HG03066 (cell line): ENCODE data around the gene ITGAX.
"Not testable (repeated sequence)": the region's sequence is repeated elsewhere in the genome, so short reads cannot be mapped to it uniquely, and the experiment has no call there.

Experiments
- ATAC-seq: cut with Tn5 transposase; IDR thresholded peaks from one replicate; pipeline ENCODE4 v1.9.1; 2021; ENCODE audit warnings: low read depth; ENCODE audit not compliant: unreplicated experiment

The ITGAX gene

DNA sequence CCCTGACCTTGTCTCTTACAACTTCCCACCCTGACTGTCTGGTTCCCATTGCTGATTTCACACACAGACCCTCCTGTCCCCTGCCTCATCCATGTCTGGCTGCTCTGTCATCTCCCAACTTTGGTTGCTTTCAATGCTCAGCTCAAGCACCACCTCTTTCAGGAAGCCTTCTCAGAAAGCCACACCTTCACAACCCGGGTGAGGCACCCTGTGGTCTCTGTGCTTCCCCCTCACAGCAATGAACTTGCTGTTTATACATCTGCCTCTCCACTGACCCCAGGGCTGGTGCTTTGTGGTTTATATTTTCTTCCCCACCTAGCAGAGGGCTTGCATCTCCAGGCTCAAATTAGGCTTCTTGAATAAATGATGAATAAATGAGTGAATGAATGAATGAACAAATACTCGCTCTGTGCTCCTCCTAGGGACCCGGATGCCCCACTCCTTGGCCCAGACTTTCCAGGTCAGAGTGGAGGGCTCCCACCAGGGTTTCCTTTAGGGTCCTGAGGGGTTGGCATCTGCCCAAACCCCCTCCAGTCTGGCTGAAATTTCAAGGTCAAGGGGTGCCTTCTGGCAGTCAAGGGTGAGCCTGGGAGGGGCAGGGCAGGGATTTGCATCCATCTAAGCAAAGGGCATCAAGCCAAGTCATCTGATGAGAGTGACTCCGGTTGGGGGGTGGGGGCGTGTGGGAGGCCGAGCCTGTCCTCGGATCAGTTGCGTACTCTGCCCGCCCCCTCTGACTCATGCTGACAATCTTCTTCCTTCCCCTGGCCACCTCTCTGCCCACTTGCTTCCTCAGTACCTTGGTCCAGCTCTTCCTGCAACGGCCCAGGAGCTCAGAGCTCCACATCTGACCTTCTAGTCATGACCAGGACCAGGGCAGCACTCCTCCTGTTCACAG, at the start of gene ITGAX:
Gene ITGAX (plus strand): TSS at position 783 of the 898 bp plus-strand sequence. CDS start 79 bp downstream, at position 862.
- ATAC-seq, result peak; percentile 50

GRCh38 chr16:31305219-31305618, 49.8 kb upstream of the ITGAX start:
- ATAC-seq, result no peak

DNA sequence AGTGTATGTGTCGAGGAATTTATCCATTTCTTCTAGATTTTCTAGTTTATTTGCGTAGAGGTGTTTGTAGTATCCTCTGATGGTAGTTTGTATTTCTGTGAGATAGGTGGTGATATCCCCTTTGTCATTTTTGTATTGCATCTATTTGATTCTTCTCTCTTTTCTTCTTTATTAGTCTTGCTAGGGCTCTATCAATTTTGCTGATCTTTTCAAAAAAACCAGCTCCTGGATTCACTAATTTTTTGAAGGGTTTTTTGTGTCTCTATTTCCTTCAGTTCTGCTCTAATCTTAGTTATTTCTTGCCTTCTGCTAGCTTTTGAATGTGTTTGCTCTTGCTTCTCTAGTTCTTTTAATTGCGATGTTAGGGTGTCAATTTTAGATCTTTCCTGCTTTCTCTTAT, 46.6 kb upstream of the ITGAX start:
- not testable (repeated sequence) for ATAC-seq

DNA sequence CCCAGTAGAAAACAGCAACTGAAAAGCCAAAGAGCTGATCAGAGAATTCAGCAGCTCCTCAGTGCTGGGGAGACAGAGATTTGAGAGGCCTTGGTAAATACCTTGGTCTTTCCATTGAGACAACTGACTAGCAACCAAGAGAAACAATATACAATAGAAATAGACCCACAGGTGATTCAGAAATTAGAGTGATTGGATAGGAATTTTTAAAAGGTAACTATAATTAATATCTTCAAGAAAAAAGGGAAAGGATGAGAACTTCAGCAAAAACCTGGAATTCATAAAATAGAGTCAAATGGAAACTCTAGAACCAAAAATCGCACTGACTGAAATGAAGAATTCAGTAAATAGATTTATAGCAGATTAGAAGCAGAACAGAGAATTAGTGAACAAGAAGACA, 32.5 kb upstream of the ITGAX start:
- ATAC-seq, result no peak

- no peak for ATAC-seq
Measured at GRCh38 chr16:31323959-31324629, 30.9 kb upstream of the ITGAX start.

GRCh38 chr16:31325171-31325570, 29.8 kb upstream of the ITGAX start:
- no peak for ATAC-seq

DNA sequence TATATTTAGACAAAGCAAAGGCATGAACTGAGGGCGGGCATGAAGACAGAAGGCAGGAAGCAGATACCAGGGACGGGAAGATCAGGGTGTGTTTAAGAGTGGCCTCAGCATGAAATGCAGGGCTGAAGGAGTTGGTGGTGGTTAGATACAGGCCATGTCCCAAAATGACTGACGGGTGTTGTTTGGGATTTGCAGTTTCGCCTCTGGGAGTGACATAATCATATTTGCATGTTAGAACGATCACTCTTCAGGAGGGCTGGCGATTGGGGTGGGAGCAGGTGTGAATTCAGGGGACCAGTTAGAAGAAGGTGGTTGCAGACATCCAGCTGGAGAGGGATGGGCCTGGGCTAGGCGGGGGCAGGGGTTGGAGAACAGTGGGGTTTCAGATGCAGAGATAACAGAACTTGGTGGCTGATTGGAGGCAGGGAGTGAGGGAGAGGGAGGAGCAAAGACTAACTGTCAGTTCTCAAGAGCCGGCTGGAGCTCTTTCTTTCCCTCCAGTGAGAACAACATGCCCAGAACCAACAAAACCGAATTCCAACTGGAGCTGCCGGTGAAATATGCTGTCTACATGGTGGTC, 27.2 kb upstream of the ITGAX start:
- ATAC-seq, result no peak

DNA sequence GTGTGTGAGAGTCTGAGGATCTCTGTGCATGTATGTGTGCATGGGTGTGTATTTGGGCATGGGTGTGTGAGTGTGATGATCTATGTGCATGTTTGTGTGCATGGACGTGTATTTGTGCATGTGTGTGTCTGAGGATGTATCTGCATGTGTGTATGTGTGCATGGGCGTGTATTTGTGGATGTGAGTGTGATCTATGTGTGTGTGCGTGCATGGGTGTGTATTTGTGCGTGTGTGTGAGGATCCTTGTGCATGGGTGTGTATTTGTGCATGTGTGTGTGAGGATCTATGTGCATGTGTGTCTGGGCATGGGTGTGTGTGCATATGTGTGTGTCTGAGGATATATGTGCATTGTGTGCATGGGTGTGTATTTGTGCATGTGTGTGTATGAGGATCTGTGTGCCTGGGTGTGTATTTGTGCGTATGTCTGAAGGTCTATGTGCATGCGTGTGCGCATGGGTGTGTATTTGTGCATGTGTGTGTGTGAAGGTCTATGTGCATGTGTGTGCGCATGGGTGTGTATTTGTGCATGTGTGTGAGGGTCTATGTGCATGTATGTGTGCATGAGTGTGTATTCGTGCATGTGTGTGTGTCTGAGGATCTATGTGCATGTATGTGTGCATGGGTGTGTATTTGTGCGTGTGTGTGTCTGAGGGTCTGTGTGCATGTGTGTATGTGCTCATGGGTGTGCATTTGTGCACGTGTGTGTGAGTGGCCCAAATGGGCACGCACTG, 26.5 kb upstream of the ITGAX start:
- ATAC-seq, result no peak

- ATAC-seq, result no peak
Measured at GRCh38 chr16:31329671-31330552, 25.1 kb upstream of the ITGAX start.

DNA sequence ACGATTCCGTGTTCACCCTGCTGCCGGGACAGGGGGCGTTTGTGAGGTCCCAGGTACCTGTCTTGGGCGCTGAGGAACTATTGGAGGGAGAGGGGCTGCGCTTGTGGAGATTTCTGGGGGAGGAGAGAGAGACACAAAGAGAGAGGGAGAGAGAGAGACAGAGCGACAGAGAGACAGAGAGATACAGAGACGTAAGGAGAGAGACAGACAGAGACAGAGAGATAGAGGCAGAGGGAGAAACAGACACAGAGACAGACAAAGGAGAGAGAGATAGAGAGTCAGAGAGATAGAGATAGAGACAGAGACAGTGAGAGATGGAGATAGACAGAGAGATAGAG, 24.5 kb upstream of the ITGAX start:
- no peak for ATAC-seq

DNA sequence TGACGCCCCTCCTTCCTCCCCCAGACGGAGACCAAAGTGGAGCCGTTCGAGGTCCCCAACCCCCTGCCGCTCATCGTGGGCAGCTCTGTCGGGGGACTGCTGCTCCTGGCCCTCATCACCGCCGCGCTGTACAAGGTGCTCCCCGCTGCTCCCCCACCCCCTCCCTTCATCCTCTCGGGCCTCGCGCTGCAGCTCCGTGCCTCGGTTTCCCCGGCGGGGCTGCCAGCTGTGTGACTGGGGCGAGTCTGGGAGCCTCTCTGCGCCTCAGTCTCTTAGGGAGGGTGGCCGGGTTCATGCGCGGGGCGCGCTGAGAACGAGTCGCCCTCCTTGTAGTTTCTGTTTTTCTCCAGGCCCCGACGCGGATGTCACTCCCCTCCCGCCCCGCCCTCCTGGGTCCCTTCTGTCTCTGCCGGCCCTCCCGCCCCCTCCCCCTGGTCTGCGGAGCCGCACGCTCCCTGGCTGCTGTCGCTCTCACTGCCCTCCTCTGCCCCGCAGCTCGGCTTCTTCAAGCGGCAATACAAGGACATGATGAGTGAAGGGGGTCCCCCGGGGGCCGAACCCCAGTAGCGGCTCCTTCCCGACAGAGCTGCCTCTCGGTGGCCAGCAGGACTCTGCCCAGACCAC, 23.7 kb upstream of the ITGAX start:
- ATAC-seq, result no peak

GRCh38 chr16:31331807-31332301, 23.1 kb upstream of the ITGAX start:
- ATAC-seq, result no peak

DNA sequence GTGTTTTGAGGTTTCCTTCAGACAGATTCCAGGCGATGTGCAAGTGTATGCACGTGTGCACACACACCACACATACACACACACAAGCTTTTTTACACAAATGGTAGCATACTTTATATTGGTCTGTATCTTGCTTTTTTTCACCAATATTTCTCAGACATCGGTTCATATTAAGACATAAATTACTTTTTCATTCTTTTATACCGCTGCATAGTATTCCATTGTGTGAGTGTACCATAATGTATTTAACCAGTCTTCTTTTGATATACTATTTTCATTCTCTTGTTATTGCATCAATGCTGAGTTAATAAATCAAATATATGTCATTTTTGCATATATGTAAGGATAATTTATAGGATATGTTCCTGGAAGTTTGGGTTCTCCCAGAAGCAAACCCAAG, 22.4 kb upstream of the ITGAX start:
- no peak for ATAC-seq

GRCh38 chr16:31333686-31334649, 21.0 kb upstream of the ITGAX start:
- ATAC-seq, result no peak

- ATAC-seq, result no peak
Measured at GRCh38 chr16:31334934-31335333, 20.0 kb upstream of the ITGAX start.

- no peak for ATAC-seq
Measured at GRCh38 chr16:31335431-31335830, 19.5 kb upstream of the ITGAX start.

DNA sequence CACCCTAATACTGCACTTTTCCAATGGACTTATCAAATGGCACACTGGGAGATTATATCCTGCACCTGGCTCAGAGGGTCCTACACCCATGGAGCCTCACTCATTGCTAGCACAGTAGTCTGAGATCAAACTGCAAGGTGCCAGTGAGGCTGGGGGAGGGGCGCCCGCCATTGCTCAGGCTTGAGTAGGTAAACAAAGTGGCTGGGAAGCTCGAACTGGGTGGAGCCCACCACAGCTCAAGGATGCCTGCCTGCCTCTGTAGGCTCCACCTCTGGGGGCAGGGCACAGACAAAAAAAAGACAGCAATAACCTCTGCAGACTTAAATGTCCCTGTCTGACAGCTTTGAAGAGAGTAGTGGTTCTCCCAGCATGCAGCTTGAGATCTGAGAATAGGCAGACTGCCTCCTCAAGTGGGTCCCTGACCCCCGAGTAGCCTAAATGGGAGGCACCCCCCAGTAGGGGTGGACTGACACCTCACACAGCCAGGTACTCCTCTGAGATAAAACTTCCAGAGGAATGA, 16.8 kb upstream of the ITGAX start:
- ATAC-seq, result not testable (repeated sequence)

GRCh38 chr16:31344712-31345111, 10.3 kb upstream of the ITGAX start:
- peak; percentile 94 for ATAC-seq
